ENCODE results near the gene BCL11B. TPM values are rescaled to one million over a fixed set of nuclear protein-coding genes. Genes with fewer than 3 reads are reported as not detected.

The BCL11B gene
- total and polyA plus RNA-seq, 4 donors, result 3.0 to 12.9 (median 11.0) TPM

DNA sequence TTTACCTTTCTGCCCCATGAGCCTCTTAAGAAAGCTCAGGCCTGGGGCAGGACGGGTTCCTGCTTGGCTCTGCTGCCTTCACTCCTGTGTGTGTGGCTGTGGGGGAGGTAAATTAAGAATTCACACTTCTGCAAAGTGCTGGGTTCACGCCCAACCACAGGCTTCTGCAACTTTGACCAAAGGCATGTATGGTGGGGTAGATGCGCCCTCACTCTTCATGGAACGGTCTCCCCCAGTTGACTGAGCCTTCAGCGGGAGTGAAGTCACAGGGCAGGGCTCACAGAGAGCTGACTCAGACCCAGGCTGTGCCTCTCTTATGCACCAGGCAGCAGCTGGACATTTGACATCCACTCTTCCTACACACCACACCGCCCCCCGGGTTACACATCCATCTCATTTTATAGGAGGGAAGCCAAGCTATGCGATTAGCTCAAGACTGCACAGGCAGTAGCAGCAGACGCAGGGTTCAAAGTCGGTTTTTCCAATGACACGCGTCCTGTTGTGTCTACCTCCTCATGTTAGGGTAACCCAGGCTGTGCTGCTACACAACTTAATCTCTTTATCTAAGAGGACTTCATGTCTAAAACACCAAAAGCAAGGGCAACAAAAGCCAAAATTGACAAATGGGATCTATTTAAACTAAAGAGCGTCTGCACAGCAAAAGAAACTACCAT is 15.4 kb upstream of the BCL11B start:
- no peaks in the 10 kb centered on the region for H3K27me3 ChIP-seq (ENCODE audit: control insufficient read depth, insufficient read depth, low read length)
- no peak overlapping the region for H3K27ac ChIP-seq (ENCODE audit: low read depth, low read length)
- no peak overlapping the region for H3K4me3 ChIP-seq (ENCODE audit: low read depth, low read length)
- peak in 1 of 6 donors; percentile 1 for DNase-seq (ENCODE audit: low read depth in 4 of 6, low spot score in 6 of 6)
- 89% methylated on average over 8 of the region's 13 CpGs for WGBS (ENCODE audit: insufficient coverage)
- no peaks in the 10 kb centered on the region for H3K4me1 ChIP-seq (ENCODE audit: control insufficient read depth, insufficient read depth, low read length)
- H3K36me3 ChIP-seq (ENCODE audit: control insufficient read depth, insufficient read depth, low read length), result no peaks in the 10 kb centered on the region
- no peaks in the 10 kb centered on the region for H3K9me3 ChIP-seq (ENCODE audit: control insufficient read depth, insufficient read depth, low read length)

DNA sequence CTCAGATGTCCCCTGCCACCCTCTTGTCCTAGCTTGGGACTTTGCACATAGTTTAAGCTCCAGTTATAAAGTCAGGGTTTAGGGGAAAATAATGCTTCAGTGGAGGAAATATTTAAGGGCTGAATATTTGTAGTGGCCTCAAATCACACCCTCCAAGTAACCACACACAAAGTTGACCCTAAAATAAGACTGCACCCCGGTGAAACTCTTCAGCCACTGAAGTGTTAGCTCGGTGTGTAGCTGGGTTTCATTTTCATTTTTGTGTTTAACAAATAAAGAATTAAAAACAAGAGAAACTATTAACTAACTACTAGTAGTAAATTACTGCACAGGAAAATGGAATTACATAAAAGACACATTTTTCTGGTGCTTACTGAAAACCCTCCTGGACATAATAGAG is 14.8 kb upstream of the BCL11B start:
- DNase-seq (ENCODE audit: low read depth in 4 of 6, low spot score in 6 of 6), result no peak
- Histone ChIP-seq H3K4me3 (ENCODE audit: low read depth, low read length) (no peak overlapping the region), H3K27ac (ENCODE audit: low read depth, low read length) (no peak overlapping the region), H3K36me3 (ENCODE audit: control insufficient read depth, insufficient read depth, low read length) (no peaks in the 10 kb centered on the region), H3K27me3 (ENCODE audit: control insufficient read depth, insufficient read depth, low read length) (no peaks in the 10 kb centered on the region), H3K9me3 (ENCODE audit: control insufficient read depth, insufficient read depth, low read length) (no peaks in the 10 kb centered on the region), H3K4me1 (ENCODE audit: control insufficient read depth, insufficient read depth, low read length) (no peaks in the 10 kb centered on the region)
- no CpG with 5 or more reads among the region's 2 CpGs for WGBS (ENCODE audit: insufficient coverage)

DNA sequence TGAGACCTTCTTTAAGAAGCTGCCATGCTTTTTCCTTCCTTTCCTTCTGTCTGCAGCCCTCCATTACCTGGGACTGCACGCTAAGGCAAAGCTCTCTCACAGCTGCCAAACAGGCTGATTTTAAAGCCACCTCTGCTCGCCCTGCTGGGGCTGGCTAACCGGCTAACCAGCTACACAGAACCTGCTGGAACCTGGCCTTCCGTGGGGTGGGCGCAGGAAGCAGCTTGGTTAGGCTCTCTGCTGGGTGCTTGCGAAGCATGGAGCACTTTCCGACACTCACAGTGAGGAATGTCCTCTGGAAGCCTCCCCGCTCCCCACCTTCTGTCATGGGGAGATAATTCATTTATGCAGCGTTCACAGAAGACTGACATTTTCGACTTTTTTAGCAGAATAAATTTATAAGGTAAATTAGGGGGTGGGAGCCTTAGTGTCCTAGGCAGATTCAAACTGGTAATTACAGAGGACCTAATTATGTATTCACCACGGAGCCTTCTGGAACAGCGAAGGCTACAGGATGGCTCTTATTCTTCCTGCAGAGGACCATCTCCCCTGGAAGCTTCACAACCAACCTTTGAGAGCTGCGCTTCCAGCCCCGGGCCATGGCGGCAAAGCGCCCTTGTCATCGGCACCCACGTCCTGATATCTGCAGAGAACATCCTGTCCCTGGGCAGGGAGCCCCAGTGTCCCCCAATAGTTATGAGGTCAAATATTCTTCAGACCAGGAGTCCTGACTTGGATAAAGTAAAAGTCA is 12.4 kb upstream of the BCL11B start:
- H3K4me3 ChIP-seq (ENCODE audit: low read depth, low read length), result no peak overlapping the region
- H3K4me1 ChIP-seq (ENCODE audit: control insufficient read depth, insufficient read depth, low read length), result peaks cover 10% of the 10 kb centered on the region
- H3K27ac ChIP-seq (ENCODE audit: low read depth, low read length), result no peak overlapping the region
- 68% methylated on average over 10 of the region's 18 CpGs for WGBS (ENCODE audit: insufficient coverage)
- H3K36me3 ChIP-seq (ENCODE audit: control insufficient read depth, insufficient read depth, low read length), result no peaks in the 10 kb centered on the region
- H3K27me3 ChIP-seq (ENCODE audit: control insufficient read depth, insufficient read depth, low read length), result no peaks in the 10 kb centered on the region
- DNase-seq (ENCODE audit: low read depth in 4 of 6, low spot score in 6 of 6), result peak in 1 of 6 donors; percentile 2
- H3K9me3 ChIP-seq (ENCODE audit: control insufficient read depth, insufficient read depth, low read length), result no peaks in the 10 kb centered on the region

DNA sequence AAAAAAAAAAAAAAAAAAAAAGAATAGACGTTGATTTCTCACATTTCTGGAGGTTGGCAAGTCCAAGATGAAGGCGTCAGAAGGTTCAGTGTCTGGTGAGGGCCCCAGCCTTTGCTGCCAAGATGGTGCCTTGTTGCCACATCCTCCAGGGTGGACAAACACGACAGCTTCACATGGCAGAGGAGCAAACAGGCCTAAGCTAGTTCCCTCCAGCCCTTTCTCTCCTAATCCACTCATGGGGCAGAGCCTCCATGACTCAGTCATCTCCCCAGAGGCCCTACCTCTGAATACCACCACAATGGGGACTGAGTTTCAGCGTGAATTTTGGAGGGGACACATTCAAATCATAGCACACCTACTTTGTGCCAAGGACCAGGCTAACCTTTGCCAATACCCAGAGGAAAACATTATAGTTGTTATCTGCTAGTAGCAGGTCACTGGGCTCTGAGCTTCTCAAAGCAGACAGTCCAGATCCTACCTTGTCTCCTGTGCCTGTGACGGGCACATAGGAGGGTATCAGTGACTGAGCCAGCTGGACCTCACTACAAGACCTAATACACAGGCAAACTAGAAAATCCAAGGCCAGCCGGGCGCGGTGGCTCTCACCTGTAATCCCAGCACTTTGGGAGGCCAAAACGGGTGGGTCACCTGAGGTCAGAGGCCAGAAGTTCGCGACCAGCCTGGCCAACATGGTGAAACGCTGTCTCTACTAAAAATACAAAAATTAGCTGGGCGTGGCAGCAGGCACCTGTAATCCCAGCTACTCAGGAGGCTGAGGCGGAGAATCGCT is 10.5 kb upstream of the BCL11B start:
- Histone ChIP-seq H3K27me3 (ENCODE audit: control insufficient read depth, insufficient read depth, low read length) (peaks cover 3% of the 10 kb centered on the region), H3K27ac (ENCODE audit: low read depth, low read length) (no peak overlapping the region), H3K36me3 (ENCODE audit: control insufficient read depth, insufficient read depth, low read length) (no peaks in the 10 kb centered on the region), H3K4me3 (ENCODE audit: low read depth, low read length) (no peak overlapping the region), H3K9me3 (ENCODE audit: control insufficient read depth, insufficient read depth, low read length) (no peaks in the 10 kb centered on the region), H3K4me1 (ENCODE audit: control insufficient read depth, insufficient read depth, low read length) (peaks cover 14% of the 10 kb centered on the region)
- WGBS (ENCODE audit: insufficient coverage), result 89% methylated on average over 14 of the region's 15 CpGs
- no peak for DNase-seq (ENCODE audit: low read depth in 4 of 6, low spot score in 6 of 6)

DNA sequence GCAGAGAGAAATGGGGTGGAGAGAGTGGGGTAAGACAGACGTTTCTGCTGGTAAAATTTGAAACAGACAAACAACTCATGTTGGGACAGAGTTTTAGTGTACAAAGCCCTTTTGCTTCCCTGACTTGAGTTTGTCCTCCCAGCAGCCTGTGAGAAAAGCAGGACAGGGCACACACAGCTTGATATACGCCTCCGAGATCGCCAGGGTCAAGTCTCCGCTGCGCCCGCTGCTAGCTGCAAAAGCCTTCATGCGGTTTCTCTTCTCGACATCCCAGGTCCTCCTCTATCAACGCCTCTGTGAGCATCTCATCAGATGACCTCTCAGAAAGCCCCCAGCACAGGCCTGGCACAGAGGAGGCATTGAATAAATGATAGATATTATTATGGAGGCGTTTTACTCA is 9.4 kb upstream of the BCL11B start:
- Histone ChIP-seq H3K27ac (ENCODE audit: low read depth, low read length) (no peak overlapping the region), H3K36me3 (ENCODE audit: control insufficient read depth, insufficient read depth, low read length) (no peaks in the 10 kb centered on the region), H3K9me3 (ENCODE audit: control insufficient read depth, insufficient read depth, low read length) (no peaks in the 10 kb centered on the region), H3K4me3 (ENCODE audit: low read depth, low read length) (no peak overlapping the region), H3K27me3 (ENCODE audit: control insufficient read depth, insufficient read depth, low read length) (peaks cover 6% of the 10 kb centered on the region), H3K4me1 (ENCODE audit: control insufficient read depth, insufficient read depth, low read length) (peaks cover 14% of the 10 kb centered on the region)
- WGBS (ENCODE audit: insufficient coverage), result 78% methylated on average over 4 of the region's 11 CpGs
- no peak for DNase-seq (ENCODE audit: low read depth in 4 of 6, low spot score in 6 of 6)

DNA sequence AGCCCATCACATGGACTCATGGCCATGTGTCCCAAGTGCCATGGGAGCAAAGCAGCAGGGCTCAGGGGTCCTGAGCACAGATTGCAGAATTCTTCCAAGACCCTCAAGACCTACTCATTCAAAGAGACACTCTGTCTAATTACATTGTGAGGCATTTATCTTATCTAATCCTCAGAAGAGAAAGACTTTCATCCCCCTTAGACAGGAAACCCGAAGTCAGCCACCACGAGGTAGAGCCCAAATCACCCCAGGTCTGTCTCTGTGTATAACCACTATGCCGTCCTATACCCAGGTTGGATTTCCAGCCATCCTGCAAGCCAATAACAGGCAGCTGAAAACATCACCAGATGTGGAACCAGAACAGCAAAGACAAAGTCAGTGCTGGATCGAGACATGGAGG is 8.9 kb upstream of the BCL11B start:
- Histone ChIP-seq H3K27ac (ENCODE audit: low read depth, low read length) (no peak overlapping the region), H3K36me3 (ENCODE audit: control insufficient read depth, insufficient read depth, low read length) (no peaks in the 10 kb centered on the region), H3K4me3 (ENCODE audit: low read depth, low read length) (no peak overlapping the region), H3K27me3 (ENCODE audit: control insufficient read depth, insufficient read depth, low read length) (peaks cover 11% of the 10 kb centered on the region), H3K4me1 (ENCODE audit: control insufficient read depth, insufficient read depth, low read length) (peaks cover 14% of the 10 kb centered on the region), H3K9me3 (ENCODE audit: control insufficient read depth, insufficient read depth, low read length) (no peaks in the 10 kb centered on the region)
- WGBS (ENCODE audit: insufficient coverage), result 90% methylated on average over 2 of the region's 4 CpGs
- no peak for DNase-seq (ENCODE audit: low read depth in 4 of 6, low spot score in 6 of 6)

DNA sequence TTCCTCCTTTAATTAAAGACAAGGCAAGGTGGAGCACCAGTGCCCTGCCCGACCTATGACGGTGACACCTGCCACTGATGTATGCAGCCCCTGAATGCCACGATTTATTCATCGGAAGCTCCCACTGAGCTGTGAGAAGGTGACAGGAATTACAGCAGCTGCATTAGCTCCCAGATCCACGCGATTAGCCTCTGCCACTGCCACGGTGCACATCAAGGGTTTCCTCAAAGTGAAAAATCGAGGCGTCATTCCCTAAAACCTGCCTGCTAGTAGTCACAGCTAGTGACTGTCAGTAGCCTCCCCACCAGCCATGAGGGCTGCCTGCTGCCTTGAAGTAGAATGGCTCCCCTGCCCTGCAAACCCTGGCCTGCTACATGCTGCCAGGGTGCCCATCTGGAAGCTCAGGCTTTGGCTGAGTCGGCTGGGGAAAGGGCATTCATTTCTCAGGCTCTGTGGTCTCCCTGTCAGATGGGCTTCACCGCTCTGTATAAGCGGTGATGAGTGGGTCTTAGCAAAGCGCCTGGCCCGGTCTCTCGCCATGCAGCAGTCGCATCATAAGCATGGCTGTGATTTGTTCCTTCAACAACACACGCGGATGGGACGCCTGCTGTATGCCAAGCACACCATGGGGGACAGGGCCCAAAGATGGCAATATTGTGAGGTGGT is 8.2 kb upstream of the BCL11B start:
- no peak overlapping the region for H3K4me3 ChIP-seq (ENCODE audit: low read depth, low read length)
- peak in 1 of 6 donors; percentile 53 for DNase-seq (ENCODE audit: low read depth in 4 of 6, low spot score in 6 of 6)
- 80% methylated on average over 16 of the region's 19 CpGs for WGBS (ENCODE audit: insufficient coverage)
- no peaks in the 10 kb centered on the region for H3K36me3 ChIP-seq (ENCODE audit: control insufficient read depth, insufficient read depth, low read length)
- peaks cover 14% of the 10 kb centered on the region for H3K4me1 ChIP-seq (ENCODE audit: control insufficient read depth, insufficient read depth, low read length)
- no peaks in the 10 kb centered on the region for H3K9me3 ChIP-seq (ENCODE audit: control insufficient read depth, insufficient read depth, low read length)
- H3K27ac ChIP-seq (ENCODE audit: low read depth, low read length), result no peak overlapping the region
- H3K27me3 ChIP-seq (ENCODE audit: control insufficient read depth, insufficient read depth, low read length), result peaks cover 11% of the 10 kb centered on the region

DNA sequence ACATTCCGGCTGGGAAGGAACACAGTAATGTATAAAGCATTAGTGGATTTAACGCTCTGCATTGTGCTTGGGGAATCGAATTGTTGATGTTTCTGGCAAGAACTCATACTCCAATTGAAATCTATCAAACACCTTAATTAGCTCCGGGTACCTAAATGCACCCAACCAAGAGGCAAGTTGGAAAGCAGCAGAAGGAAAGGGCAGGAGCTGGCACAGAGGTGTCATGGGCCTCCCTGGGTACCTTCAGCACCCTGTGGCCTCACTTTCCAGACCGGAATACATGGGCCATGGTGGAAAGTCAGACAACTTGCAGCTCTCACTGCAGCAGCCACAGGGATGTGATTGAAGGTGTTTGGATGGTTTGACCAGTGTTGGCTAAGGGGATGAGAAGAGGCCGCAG is 6.8 kb upstream of the BCL11B start:
- peak in 1 of 6 donors; percentile 89 for DNase-seq (ENCODE audit: low read depth in 4 of 6, low spot score in 6 of 6)
- Histone ChIP-seq H3K4me1 (ENCODE audit: control insufficient read depth, insufficient read depth, low read length) (peaks cover 25% of the 10 kb centered on the region), H3K9me3 (ENCODE audit: control insufficient read depth, insufficient read depth, low read length) (no peaks in the 10 kb centered on the region), H3K27me3 (ENCODE audit: control insufficient read depth, insufficient read depth, low read length) (peaks cover 15% of the 10 kb centered on the region), H3K4me3 (ENCODE audit: low read depth, low read length) (no peak overlapping the region), H3K36me3 (ENCODE audit: control insufficient read depth, insufficient read depth, low read length) (no peaks in the 10 kb centered on the region), H3K27ac (ENCODE audit: low read depth, low read length) (no peak overlapping the region)
- 63% methylated on average over 2 of the region's 6 CpGs for WGBS (ENCODE audit: insufficient coverage)

DNA sequence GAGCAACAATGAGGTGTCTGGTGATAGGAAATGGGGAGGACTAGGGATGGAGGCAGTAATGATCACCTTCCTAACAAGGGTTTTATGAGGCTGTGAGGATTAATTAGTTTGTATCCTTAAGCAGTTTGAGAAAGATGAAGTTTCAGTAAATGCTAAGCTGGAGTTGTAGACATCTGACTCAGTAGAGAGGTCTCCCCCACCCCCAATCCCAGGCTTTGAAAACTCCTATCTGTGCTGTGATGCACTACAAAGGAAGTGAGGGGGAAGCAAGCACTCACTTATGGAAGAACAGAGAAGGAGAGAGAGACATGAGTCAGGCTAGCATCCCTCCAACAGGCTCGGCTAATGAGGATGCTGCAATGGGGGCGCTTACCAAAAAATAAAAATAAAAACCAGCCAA is 5.5 kb upstream of the BCL11B start:
- Histone ChIP-seq H3K27ac (ENCODE audit: low read depth, low read length) (no peak overlapping the region), H3K27me3 (ENCODE audit: control insufficient read depth, insufficient read depth, low read length) (peaks cover 26% of the 10 kb centered on the region), H3K4me3 (ENCODE audit: low read depth, low read length) (no peak overlapping the region), H3K36me3 (ENCODE audit: control insufficient read depth, insufficient read depth, low read length) (no peaks in the 10 kb centered on the region), H3K9me3 (ENCODE audit: control insufficient read depth, insufficient read depth, low read length) (no peaks in the 10 kb centered on the region), H3K4me1 (ENCODE audit: control insufficient read depth, insufficient read depth, low read length) (peaks cover 37% of the 10 kb centered on the region)
- WGBS (ENCODE audit: insufficient coverage), result no CpG with 5 or more reads among the region's 2 CpGs
- peak in 1 of 6 donors; percentile 55 for DNase-seq (ENCODE audit: low read depth in 4 of 6, low spot score in 6 of 6)
